ENCODE measurements around the gene THY1.
A peak's percentile ranks its signal among the peaks of the same experiment; 100 is the strongest.
"Not testable (repeated sequence)": the region's sequence is repeated elsewhere in the genome, so short reads cannot be mapped to it uniquely, and the experiment has no call there.

The THY1 gene

DNA sequence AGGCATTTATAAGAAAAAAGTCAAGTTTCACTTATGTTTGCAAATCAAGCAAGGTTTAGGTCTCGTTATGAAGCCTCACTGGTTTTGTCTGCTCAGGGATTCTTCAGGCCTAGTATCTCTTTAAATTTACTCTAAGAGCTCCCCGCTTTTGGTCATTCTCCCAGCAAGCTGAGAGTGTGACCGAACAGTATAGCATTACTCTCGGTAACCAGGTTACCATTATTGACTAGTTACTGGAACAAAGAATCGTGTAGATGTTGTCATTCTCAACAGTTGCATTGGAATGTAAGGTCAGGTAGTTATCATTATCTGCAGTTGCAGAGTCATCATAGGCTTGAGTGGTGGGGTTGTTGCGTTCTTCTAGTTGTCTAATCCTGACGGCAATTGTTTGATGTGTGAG is 31.7 kb downstream of the THY1 start:
- TF ChIP-seq POLR2A (IDR thresholded peaks at IDR 0.05; ENCODE audit: extremely low read depth, insufficient read length) = no peak
- TF ChIP-seq, protein P1, sequence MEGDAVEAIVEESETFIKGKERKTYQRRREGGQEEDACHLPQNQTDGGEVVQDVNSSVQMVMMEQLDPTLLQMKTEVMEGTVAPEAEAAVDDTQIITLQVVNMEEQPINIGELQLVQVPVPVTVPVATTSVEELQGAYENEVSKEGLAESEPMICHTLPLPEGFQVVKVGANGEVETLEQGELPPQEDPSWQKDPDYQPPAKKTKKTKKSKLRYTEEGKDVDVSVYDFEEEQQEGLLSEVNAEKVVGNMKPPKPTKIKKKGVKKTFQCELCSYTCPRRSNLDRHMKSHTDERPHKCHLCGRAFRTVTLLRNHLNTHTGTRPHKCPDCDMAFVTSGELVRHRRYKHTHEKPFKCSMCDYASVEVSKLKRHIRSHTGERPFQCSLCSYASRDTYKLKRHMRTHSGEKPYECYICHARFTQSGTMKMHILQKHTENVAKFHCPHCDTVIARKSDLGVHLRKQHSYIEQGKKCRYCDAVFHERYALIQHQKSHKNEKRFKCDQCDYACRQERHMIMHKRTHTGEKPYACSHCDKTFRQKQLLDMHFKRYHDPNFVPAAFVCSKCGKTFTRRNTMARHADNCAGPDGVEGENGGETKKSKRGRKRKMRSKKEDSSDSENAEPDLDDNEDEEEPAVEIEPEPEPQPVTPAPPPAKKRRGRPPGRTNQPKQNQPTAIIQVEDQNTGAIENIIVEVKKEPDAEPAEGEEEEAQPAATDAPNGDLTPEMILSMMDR (IDR thresholded peaks at IDR 0.05; ENCODE audit: low read depth, low read length) = no peak
- no peak for TF ChIP-seq MAX (IDR thresholded peaks at IDR 0.05; ENCODE audit: low read depth, low read length)
- no peak for TF ChIP-seq MYC (IDR thresholded peaks at IDR 0.05; ENCODE audit: low read depth, low read length)
- H3K4me3 ChIP-seq (ENCODE audit: low read depth, low read length) = no peak overlapping the region
- no peak for DNase-seq (ENCODE audit: low read depth)

DNA sequence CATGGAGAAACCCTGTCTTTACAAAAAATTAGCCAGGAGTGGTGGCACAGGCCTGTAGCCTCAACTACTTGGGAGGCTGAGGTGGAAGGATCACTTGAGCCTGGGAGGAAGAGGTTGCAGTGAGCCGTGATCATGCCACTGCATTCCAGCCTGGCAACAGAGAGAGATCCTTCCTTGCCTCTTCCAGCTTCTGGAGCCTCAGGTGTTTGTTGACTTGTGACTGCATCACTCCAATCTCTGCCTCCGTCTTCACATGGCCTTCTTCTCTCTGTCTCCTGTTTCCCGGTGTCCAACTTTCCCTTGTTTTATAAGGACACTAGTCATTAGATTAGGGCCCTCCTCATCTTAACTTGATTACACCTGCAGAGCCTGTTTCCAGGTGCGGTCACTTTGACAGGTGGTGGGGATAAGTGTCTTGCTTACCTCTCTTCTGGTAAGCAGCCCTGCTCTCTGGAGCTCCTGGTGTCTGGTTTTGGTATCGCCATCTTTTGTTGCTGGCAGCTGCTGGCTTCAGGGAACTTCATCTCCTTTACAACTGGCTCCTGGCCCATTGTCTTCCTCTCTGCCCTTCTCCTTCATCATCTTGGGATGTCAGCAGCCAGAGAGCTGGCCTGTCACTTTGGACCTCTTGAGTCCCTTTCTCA is 33.2 kb downstream of the THY1 start:
- H3K4me3 ChIP-seq (ENCODE audit: low read depth, low read length) = no peak overlapping the region
- TF ChIP-seq, protein P1 (IDR thresholded peaks at IDR 0.05; ENCODE audit: low read depth, low read length) = peak; percentile 50
- TF ChIP-seq MAX (IDR thresholded peaks at IDR 0.05; ENCODE audit: low read depth, low read length) = no peak
- no peak for DNase-seq (ENCODE audit: low read depth)

DNA sequence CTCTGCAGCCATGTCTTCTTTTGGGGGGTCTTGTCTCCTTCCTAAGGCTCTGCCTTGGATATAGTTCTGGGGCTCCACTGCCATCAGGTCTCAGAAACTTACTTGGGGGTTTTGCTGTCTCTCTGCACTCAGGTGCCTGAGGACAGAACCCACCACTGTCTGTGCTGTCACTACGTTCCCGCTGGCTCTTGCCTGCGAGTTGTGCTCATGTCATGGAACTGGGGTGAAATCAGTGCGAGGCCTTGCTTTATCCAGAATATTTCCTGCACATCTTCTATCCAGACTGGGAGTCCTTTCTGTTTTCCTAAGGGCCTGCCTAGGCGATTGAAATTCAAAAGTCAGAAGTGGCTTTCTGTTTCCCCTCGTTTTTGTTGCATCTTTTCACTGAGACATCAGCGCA is 34.9 kb downstream of the THY1 start:
- no peak for DNase-seq (ENCODE audit: low read depth)
- no peak overlapping the region for H3K4me3 ChIP-seq (ENCODE audit: low read depth, low read length)
- TF ChIP-seq, protein P1 (IDR thresholded peaks at IDR 0.05; ENCODE audit: low read depth, low read length) = no peak
- TF ChIP-seq MYC (IDR thresholded peaks at IDR 0.05; ENCODE audit: low read depth, low read length) (no peak), MAX (IDR thresholded peaks at IDR 0.05; ENCODE audit: low read depth, low read length) (no peak), POLR2A (IDR thresholded peaks at IDR 0.05; ENCODE audit: extremely low read depth, insufficient read length) (no peak)

GRCh38 chr11:119384332-119384731 is 38.6 kb downstream of the THY1 start:
- DNase-seq (ENCODE audit: low read depth) = no peak
- TF ChIP-seq MAX (IDR thresholded peaks at IDR 0.05; ENCODE audit: low read depth, low read length) = no peak
- no peak for TF ChIP-seq POLR2A (IDR thresholded peaks at IDR 0.05; ENCODE audit: extremely low read depth, insufficient read length)
- no peak for TF ChIP-seq MYC (IDR thresholded peaks at IDR 0.05; ENCODE audit: low read depth, low read length)
- TF ChIP-seq, protein P1 (IDR thresholded peaks at IDR 0.05; ENCODE audit: low read depth, low read length) = no peak
- H3K4me3 ChIP-seq (ENCODE audit: low read depth, low read length) = no peak overlapping the region

DNA sequence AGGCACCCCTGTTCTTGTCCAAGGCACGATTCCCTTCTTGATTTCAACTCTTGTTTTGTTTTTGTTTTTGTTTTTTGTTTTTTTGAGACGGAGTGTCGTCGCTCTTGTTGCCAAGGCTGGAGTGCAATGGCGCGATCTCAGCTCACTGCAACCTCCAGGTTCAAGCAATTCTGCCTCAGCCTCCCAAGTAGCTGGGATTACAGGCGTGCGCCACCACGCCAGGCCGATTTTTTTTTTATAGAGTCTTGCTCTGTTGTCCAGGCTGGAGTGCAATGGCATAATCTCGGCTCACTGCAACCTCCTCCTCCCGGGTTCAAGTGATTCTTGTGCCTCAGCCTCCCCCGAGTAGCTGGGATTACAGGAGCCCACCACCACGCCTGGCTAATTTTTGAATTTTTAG is 40.5 kb downstream of the THY1 start:
- DNase-seq (ENCODE audit: low read depth); H3K4me3 ChIP-seq (ENCODE audit: low read depth, low read length): not testable (repeated sequence)

GRCh38 chr11:119382101-119382500 is 40.9 kb downstream of the THY1 start:
- no peak for DNase-seq (ENCODE audit: low read depth)
- H3K4me3 ChIP-seq (ENCODE audit: low read depth, low read length) = peak overlapping the region; percentile 64
- no peak for TF ChIP-seq MAX (IDR thresholded peaks at IDR 0.05; ENCODE audit: low read depth, low read length)
- TF ChIP-seq MYC (IDR thresholded peaks at IDR 0.05; ENCODE audit: low read depth, low read length) = no peak
- TF ChIP-seq POLR2A (IDR thresholded peaks at IDR 0.05; ENCODE audit: extremely low read depth, insufficient read length) = no peak
- TF ChIP-seq, protein P1 (IDR thresholded peaks at IDR 0.05; ENCODE audit: low read depth, low read length) = no peak

Measured in NB4 (cell line).